Activated T-cell treated with anti-CD3 and anti-CD28 coated beads for 4 hours (primary cell): ENCODE data around the gene TNFRSF4.

Experiments used
- DNase-seq: peaks from one replicate; pipeline ENCODE4 v3.0.0-alpha.2; 2020

TNFRSF4 gene

DNA sequence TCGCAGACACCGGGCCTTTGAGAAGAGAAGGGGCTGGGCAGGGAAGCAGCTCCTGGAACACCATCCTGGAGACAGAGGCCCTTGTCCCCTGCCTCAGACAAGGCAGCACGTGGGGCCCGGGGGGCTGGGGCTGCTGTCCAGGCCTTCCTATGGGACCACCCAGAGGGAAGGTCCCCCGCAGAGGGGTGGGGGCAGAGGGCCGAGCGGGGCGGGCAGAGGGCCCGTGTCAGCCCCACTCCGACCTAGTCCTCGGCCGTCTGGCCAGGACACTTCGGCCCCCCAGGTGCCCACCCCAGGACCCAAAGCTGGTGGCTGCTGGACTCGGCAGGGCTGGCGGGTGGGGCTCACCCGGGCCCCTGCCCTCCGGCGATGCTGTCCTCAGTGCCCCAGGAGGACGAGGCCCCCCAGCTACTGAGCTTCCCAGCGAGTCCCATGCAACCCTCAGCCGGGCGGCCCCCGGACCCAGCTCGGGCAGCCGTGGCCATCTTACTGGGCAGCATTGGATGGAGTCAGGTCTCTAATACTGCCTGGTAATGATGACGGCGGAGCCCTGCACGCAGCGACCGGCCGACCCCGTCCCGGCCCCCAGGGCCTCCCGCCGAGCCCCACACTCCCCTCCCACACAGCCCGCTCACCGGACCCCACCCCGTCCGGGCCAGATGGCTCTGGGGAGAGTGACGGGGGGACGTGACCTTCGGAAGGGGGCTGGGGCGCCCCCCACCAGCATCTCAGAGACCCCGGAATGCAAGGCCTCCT, 47.1 kb downstream of the TNFRSF4 start:
- DNase-seq: no peak

DNA sequence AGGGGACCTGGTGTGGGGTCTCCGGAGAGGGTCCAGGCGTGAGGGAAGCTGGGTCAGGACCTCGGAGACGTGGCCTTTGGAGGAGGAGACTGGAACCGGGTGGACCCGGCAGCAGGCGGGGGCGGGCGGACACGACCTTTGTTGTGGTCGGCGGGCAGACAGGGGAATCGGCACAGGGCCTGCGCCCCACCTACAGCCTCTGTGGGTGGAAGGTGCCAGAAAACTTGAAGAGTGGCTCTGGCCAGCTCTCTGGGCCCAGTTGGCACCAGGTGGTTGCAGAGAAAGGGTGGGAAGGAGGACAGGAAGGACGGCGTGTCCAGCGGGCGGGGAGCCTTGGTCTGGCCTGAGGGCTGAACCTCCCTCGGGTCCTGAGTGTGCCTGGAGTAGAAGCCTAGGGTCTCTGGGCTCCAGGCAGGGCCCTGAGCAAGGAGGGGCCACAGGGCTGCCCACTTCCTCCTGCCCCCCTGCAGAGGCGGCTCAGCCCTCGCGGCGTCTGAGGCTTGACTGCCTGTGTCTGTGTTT, 48.0 kb downstream of the TNFRSF4 start:
- DNase-seq: no peak

DNA sequence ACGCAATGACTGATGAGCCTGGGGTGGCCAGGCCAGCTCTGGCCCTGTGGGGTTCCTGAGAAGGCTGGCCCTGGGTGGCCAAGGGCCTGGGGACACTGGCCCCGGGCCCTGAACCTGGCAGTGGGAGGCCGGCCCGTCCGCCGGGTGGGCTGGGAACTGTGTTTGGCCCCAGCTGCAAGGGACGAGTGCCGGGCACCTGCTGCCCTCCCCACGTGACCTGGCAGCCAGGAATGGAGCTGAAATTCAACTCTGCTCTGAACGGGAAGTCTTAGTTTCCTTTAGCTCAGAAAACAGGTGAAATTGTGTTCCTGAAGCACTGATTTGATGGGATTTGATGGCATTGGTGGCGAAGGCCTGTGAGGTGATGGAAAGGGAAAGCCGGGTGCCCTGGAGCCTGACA, 48.5 kb downstream of the TNFRSF4 start:
- DNase-seq: no peak

DNA sequence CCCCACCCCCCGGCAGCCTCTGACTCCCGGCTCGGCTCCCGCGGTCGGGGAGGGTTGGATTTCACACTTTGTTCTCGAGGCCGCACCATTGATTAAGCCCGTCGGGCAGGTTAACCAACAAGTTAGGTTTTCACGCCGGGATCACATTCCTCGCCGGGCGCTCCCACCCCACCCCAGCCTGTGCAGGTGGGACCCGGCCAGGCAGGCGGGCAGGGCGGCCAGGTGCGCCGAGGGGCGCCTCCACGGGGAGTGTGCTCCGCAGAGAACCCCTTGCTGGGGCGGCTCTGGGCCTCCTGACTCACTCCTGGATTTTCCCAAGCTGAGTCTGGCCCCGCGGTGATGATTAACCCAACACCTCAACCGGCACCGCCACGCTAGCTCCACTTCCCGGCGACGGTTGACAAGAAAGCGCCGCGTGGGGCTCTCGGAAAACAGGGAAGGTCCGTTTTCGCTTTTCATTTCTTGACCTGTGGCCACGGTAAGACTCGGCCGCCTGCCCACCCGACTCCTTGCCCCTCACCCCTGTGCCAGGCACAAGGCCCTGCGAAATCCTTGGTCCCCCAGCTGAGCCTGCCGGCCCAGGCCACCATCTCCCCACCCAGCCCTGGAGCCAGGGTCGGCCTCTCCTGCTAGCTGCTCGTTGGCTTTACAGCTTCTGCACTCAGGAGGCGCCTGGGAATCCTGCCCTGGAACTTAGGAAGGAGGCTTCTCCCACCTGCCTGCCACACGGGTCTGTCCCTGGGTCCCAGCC, 49.1 kb downstream of the TNFRSF4 start:
- DNase-seq: no peak

DNA sequence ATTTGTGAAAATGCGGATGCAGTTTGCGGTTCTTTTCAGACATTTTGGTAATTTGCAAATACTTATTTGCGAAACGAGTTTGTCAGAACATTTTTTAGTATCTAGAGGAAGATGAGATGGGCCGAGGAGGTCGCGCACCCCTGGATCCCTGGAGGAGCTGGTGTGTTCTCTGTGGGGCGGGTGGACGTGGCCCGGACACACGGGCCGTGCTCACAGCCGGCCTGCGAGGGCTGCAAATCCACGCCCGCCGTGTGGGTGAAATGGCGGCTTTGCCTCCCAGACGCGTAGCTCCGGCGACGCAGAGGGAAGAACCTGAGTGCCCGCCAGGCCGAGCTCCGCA, 49.6 kb downstream of the TNFRSF4 start:
- DNase-seq: no peak

DNA sequence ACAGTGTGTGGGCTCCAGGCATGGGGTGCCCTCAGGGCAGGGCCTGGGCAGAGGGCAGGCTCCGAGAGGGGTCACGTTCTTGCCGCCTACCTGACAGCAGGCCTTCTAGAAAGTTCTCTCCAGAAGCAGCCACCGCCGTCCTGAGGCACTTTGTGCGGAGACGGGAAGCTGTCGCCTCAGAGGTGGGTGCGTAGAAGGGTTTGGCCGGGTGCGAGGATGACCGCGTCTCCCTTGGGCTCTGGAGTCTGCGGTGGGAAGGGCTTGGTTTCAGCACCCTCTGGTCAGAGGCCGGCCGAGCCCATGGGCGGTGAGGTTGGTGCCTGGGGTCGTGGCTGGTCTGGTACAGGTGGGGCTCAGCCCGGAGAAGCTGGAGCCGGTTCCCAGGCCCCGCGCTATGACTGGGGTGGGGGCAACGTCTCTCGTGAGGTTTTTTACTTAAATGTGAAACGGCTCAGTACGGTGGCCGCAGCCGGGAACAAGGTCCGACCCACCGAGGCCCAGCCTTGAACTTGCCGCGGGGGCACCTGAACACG, 50.3 kb downstream of the TNFRSF4 start:
- DNase-seq: no peak

DNA sequence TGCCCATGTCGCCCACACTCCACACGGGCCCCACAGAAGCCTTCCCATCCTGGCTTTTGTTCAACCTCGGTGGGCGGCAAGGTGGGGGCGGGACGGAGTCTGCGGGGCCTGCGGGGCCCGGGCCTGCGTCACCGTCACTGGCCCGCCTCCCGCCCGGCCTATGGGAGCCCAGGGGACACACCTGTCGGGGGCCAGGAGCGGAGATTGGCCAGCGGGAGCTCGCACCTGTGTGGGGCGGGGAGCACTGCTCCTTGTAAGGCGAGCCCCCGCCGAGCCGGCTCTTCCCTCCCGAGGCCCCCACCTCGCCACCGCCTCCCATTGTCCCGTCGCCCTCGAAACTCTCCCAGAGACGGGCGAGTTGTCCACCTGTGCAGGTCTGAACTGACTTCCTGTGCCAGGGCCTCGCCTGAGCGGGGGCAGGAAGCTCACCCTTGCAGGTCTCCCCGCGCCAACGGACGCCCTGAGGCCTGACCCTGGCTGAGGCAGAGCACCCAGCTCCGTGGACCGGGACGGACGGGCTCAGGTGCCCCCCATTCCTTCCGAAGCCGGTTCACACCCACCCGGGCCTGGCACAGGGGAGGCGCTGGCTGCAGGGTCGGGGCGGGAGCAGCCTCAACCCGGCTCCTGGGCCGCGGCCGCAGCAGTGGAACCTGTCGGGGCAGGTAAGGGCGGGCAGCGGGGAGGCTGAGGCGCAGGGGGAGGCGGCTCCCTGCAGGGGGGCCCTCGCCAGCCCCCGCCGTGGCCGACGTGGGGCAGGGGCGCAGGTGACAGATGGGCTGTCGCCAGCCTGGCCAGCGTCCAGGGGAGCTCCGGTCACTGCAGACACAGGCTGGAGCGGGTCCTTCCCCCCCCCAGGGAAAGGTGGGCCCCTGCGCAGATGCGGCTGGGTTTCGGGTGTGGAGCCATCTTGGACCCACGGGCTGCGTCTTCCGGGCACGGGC, 51.1 kb downstream of the TNFRSF4 start:
- DNase-seq: no peak

DNA sequence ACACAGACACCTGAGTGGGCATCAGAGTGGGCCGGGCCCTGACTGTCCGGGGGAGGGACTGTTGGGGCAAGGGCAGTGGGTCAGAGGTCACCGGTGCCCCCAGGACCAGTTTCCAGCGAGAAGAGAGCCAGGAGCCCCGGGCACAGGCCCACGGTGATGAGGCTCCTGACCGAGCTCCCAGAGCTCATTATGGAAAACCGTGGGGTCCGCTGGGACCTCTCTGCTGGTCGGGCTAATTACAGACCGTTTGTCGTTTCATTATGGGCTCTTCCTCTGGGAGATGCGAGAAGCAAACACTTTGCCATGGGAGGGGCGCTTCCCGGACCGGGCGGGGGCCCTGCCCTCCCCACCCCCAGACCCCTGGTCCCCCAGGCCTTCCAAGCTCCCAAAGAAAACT, 52.3 kb downstream of the TNFRSF4 start:
- no peak for DNase-seq
